Occipital lobe (tissue), 2 donors: ENCODE results near the gene RCOR3. TPM values are rescaled to one million over a fixed set of nuclear protein-coding genes. Genes with fewer than 3 reads are reported as not detected.
"Not testable (repeated sequence)": the region's sequence is repeated elsewhere in the genome, so short reads cannot be mapped to it uniquely, and the experiment has no call there.

Experiments used
- DNase-seq: peaks from one replicate; lab custom pipeline; 2025; lab: John Stamatoyannopoulos, UW
- total RNA-seq: library from RNA; depleted of rRNA; stranded (reverse); fragments of >200 nt; gene quantifications from one replicate; pipeline ENCODE4 v1.2.3, GENCODE V29; 2014

The RCOR3 gene
- total RNA-seq, 1 donor from 2014 or later, result 34.9 TPM

DNA sequence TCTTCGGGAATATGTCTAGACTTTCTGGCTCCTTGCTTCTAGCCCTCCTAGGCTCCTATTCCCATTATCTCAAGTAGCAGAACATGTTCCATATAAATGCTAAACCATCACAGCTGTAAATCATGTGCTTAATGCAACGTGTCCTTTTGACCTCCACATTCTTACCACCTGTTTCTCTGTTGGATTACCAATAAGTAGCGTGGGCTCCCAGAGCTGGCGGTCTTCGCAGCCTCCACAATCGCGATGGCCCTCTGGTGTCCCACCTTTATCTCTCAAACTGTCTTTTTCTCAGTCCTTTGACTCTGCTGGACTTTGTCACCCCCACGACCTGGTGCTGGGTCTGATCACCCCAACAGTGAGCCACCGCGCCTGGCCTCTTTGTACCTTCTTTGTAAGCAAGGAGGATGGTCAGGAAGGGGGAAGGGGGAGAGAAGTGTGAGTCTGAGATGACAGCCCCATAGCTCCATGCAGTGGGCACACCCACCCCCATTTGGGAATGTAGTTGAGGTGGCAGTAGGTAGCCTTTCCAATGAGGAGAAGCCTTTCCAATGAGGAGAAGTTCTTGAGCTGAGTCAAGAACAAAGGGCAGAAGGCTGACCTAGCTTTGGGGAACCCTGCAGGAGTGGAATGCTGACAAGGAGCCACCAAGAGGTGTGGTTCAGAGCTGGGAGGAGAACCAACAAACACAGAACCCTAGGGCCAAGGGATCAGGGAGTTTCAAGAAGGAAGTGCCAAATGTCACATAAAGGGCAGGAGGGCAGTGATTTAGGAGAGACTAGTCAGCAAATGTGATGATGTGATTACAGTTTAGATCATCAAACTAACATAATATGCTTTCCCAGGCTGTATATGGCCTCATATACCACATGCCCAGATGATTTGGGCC lies 81.7 kb downstream of the RCOR3 start:
- no peak for DNase-seq

- no peak for DNase-seq
Observed at GRCh38 chr1:211341999-211342398, 82.8 kb downstream of the RCOR3 start.

- DNase-seq, result no peak
Observed at GRCh38 chr1:211343607-211344006, 84.4 kb downstream of the RCOR3 start.

DNA sequence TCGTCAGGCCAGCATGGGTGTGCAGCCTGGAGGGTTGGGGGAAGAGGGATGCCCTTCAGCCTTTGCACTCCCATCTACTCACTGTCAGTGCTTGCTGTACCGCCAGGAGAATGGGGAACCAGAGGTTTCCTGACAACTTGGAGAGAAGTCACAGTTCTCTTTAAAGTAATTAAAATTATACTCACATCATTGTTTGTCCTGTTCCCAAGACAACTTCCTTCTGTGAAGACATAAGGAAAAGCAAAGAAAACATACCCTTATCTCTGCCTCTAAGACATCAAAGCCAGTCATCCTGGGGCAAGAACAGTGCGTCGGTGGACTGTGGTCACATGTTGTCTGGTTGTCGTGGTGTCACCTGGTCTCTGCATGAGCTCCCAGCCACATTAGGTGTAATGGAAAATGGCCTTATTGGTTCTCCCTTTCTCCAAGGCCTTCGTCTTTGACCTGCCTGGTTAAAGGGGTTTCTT lies 85.0 kb downstream of the RCOR3 start:
- no peak for DNase-seq

GRCh38 chr1:211345719-211346118 lies 86.6 kb downstream of the RCOR3 start:
- DNase-seq, result no peak

- no peak for DNase-seq
Observed at GRCh38 chr1:211347077-211347844, 88.1 kb downstream of the RCOR3 start.

GRCh38 chr1:211348547-211348946 lies 89.4 kb downstream of the RCOR3 start:
- DNase-seq, result no peak

GRCh38 chr1:211349741-211350140 lies 90.6 kb downstream of the RCOR3 start:
- DNase-seq, result no peak

DNA sequence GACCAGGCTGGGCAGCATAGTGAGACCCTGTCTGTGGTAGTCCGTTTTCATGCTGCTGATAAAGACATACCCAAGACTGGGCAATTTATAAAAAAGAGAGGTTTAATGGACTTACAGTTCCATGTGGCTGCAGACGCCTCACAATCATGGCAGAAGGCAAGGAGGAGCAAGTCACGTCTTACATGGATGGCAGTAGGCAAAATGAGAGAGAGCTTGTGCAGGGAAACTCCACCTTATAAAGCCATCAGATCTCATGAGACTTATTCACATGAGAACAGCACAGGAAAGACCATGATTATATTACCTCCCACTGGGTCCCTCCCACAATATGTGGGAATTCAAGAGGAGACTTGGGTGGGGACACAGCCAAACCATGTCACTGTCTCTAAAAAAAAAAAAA lies 92.9 kb downstream of the RCOR3 start:
- DNase-seq, result not testable (repeated sequence)

DNA sequence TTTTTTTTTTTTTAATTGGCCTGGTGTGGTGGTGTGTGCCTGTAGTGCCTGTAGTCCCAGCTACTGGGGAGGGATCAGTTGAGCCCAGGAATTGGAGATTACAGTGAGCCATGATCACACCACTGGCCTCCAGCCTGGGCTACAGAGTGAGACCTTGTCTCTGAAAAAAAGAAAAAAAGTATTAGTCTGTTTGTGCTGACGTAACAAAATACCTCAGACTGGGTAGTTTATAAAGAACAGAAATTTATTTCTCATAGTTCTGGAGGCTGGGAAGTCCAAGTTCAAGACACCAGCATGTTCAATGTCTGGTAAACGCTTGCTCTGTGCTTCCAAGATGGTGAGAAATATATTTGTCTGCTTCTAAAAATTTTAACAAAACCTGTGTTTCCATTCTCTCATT lies 93.3 kb downstream of the RCOR3 start:
- no peak for DNase-seq

DNA sequence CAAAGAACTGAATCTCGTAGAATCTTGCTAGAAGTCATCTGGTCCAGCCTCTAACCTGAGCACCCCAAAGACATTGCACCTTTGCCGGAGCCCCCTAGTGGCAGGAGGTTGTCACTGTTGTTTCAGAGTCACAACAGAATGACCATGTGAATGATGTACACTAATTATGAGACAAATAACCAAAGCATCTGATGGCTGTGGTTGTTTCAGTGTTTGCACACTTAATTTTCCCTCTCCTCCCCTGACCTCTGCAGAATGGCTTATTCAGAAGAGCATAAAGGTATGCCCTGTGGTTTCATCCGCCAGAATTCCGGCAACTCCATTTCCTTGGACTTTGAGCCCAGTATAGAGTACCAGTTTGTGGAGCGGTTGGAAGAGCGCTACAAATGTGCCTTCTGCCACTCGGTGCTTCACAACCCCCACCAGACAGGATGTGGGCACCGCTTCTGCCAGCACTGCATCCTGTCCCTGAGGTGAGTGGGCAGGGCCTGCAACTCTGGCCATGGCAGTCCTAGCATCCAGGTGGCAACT lies 93.9 kb downstream of the RCOR3 start:
- DNase-seq, result no peak

DNA sequence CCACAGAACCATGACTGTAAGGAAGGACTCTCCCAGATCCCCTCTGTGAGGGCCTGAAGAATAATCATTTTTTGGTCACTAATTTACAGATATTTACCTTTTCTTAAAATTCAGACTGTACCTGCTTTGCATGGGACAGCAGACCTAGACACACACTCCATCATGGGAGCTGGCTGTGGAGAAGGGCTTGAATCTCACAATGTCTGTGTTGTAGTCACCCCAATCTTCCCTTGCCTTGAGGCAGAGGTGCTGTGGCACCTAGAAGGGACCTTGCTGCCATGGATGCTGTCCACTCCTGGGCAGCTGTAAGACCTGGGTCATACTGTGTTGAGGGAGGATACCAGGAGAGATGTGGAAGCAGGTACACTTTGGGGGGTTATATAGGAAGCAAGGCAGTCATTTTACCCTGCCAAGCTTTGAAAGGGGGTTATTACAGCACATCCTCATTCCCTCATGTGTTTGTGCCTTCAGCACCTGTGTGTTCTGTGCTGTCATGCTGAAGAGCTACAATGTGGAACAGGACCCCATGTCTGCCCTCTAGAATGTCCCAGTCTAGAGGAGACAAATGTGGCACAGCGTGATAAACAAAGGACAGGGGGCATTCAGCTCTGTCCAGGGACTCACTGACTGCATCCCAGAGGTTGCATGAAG lies 94.5 kb downstream of the RCOR3 start:
- no peak for DNase-seq

DNA sequence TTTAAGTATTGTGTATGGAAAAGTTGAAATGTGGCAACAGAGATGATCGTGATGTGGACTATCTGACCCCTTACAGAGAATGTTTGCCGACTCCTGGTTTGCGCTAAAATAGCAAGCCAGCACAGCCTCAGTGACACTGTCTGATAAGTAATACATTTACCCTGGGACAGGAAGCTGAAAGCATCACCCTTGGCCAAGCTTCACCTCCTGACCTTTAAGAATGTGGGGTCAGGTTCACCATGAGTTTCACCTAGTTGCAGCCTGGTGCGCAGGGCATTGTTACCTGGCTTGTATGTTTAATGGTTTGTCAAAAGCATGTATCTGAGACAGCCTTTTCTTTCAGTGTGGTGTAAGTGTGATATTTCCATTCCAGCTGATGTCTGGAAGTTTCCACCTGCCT lies 96.7 kb downstream of the RCOR3 start:
- no peak for DNase-seq

GRCh38 chr1:211356723-211357407 lies 97.7 kb downstream of the RCOR3 start:
- DNase-seq, result peak; percentile 13

- no peak for DNase-seq
Observed at GRCh38 chr1:211358685-211359084, 99.5 kb downstream of the RCOR3 start.

- no peak for DNase-seq
Observed at GRCh38 chr1:211359876-211360275, 100.7 kb downstream of the RCOR3 start.

GRCh38 chr1:211361202-211361601 lies 102.0 kb downstream of the RCOR3 start:
- DNase-seq, result no peak
